H1 (cell line): Measurements from ENCODE around the gene R3HCC1L. TPM values are rescaled to one million over a fixed set of nuclear protein-coding genes. Genes with fewer than 3 reads are reported as not detected.
"Not testable (repeated sequence)": the region's sequence is repeated elsewhere in the genome, so short reads cannot be mapped to it uniquely, and the experiment has no call there.

Experiments
- CTCF ChIA-PET: fragments of 300-600 bp; sonication (Branson Sonifier 250); formaldehyde crosslinking; loops from one replicate; lab custom pipeline; 2021; ENCODE audit not compliant: partially characterized antibody; lab: Charles Lee
- POLR2A ChIA-PET: fragments of 300-600 bp; sonication (Branson Sonifier 250); formaldehyde crosslinking; loops from one replicate; lab custom pipeline; 2021; ENCODE audit warnings: inconsistent platforms; ENCODE audit not compliant: partially characterized antibody; lab: Charles Lee
- DNase-seq, 2 experiments: peaks; one replicate each; pipeline versions ENCODE4 v3.0.0 to v3.0.0-alpha.2; 2010 to 2022; ENCODE audit warnings: low spot score in 2 of 2, low read depth in 1 of 2, mixed read lengths in 1 of 2
- FAIRE-seq: peaks from 2 replicates; lab custom pipeline; 2011; peaks lifted over from hg19 to GRCh38; lab: Jason Lieb, UNC
- H2AFZ ChIP-seq: 2 replicates; pipeline ENCODE4 v1.8.1; 2012; ENCODE audit warnings: low read length, inconsistent platforms
- H2AK5ac ChIP-seq: 2 replicates; pipeline ENCODE4 v1.6.1; 2013; ENCODE audit warnings: low read depth, low read length
- H2BK120ac ChIP-seq: replicated peaks from 2 replicates; pipeline ENCODE3; 2013; ENCODE audit warnings: low read depth, low read length, inconsistent platforms
- H2BK12ac ChIP-seq: 2 replicates; pipeline ENCODE4 v1.6.1; 2013; ENCODE audit warnings: low read depth, low read length
- H2BK15ac ChIP-seq: 2 replicates; pipeline ENCODE4 v1.6.1; 2013; ENCODE audit warnings: low read length
- H2BK20ac ChIP-seq: 2 replicates; pipeline ENCODE4 v1.6.1; 2013; ENCODE audit warnings: low read length
- H2BK5ac ChIP-seq: 2 replicates; pipeline ENCODE4 v1.6.1; 2013; ENCODE audit warnings: low read depth, low read length
- H3K14ac ChIP-seq: 2 replicates; pipeline ENCODE4 v1.6.1; 2013; ENCODE audit warnings: inconsistent platforms; ENCODE audit not compliant: insufficient read length
- H3K18ac ChIP-seq: 2 replicates; pipeline ENCODE4 v1.6.1; 2013; ENCODE audit warnings: low read length; ENCODE audit errors: extremely low read depth
- H3K23ac ChIP-seq: 2 replicates; pipeline ENCODE4 v1.6.1; 2013; ENCODE audit warnings: inconsistent platforms; ENCODE audit not compliant: insufficient read length
- H3K23me2 ChIP-seq: 2 replicates; pipeline ENCODE4 v1.6.1; 2013; ENCODE audit warnings: low read depth, low read length
- H3K27ac ChIP-seq: 2 replicates; pipeline ENCODE4 v1.6.1; 2011; ENCODE audit warnings: low read depth, low read length, inconsistent platforms
- H3K27me3 ChIP-seq, 4 experiments: replicated peaks in 1 of 4; 1 replicate in 1 of 4; 2 replicates in 3 of 4; pipeline versions ENCODE4 v1.6.1 to v1.8.1; 2011 to 2013; ENCODE audit warnings: low read length in 3 of 4, mild to moderate bottlenecking in 3 of 4, inconsistent platforms in 2 of 4, mixed read lengths in 2 of 4, moderate library complexity in 1 of 4; ENCODE audit not compliant: control insufficient read depth in 3 of 4, insufficient read depth in 3 of 4; ENCODE audit errors: extremely low read depth in 1 of 4
- H3K36me3 ChIP-seq, 4 experiments: 2 replicates each; pipeline versions ENCODE4 v1.6.1 to v1.8.1; 2011 to 2013; ENCODE audit warnings: mild to moderate bottlenecking in 4 of 4, low read length in 3 of 4, moderate library complexity in 2 of 4, control low read depth in 1 of 4, inconsistent platforms in 1 of 4; ENCODE audit not compliant: insufficient read depth in 4 of 4, control insufficient read depth in 2 of 4
- H3K4ac ChIP-seq: replicated peaks from 2 replicates; pipeline ENCODE3; 2013; ENCODE audit warnings: low read length, low read depth, mixed read lengths, inconsistent platforms; ENCODE audit not compliant: insufficient read length
- H3K4me1 ChIP-seq, 4 experiments: replicated peaks in 1 of 4; 1 replicate in 1 of 4; 2 replicates in 3 of 4; pipeline versions ENCODE4 v1.6.1 to v1.8.1; 2011 to 2013; ENCODE audit warnings: low read length in 3 of 4, inconsistent platforms in 2 of 4, mixed read lengths in 1 of 4; ENCODE audit not compliant: insufficient read depth in 4 of 4, control insufficient read depth in 3 of 4
- H3K4me2 ChIP-seq, 2 experiments: 2 replicates each; pipeline versions ENCODE4 v1.6.1 to v1.8.1; 2011 to 2013; ENCODE audit warnings: low read depth in 2 of 2, low read length in 2 of 2, control low read depth in 1 of 2, inconsistent platforms in 1 of 2, mild to moderate bottlenecking in 1 of 2; ENCODE audit not compliant: insufficient read depth in 1 of 2
- H3K4me3 ChIP-seq, 4 experiments: fragments of 200-600, 300-600 bp in 1 of 4; sonication (generic), shearing (Covaris generic), sonication (Bioruptor Twin) in 1 of 4; 2 replicates each; pipeline versions ENCODE4 v1.5.1 to v1.8.1; 2011 to 2016; ENCODE audit warnings: low read length in 4 of 4, low read depth in 3 of 4, control low read depth in 2 of 4, inconsistent platforms in 2 of 4, mild to moderate bottlenecking in 2 of 4, mixed read lengths in 1 of 4, moderate library complexity in 1 of 4; ENCODE audit not compliant: insufficient read depth in 2 of 4; ENCODE audit errors: extremely low read depth in 1 of 4
- H3K56ac ChIP-seq: replicated peaks from 2 replicates; pipeline ENCODE3; 2013; ENCODE audit warnings: low read depth, mild to moderate bottlenecking, mixed read lengths, low read length, inconsistent platforms; ENCODE audit not compliant: insufficient read length
- H3K79me1 ChIP-seq: 2 replicates; pipeline ENCODE4 v1.6.1; 2013; ENCODE audit warnings: low read depth, low read length, control low read depth
- H3K79me2 ChIP-seq, 2 experiments: 2 replicates each; pipeline versions ENCODE4 v1.6.1 to v1.8.1; 2012 to 2013; ENCODE audit warnings: low read length in 2 of 2, mild to moderate bottlenecking in 2 of 2, inconsistent platforms in 1 of 2; ENCODE audit not compliant: insufficient read depth in 2 of 2, control insufficient read depth in 1 of 2
- H3K9ac ChIP-seq, 4 experiments: replicated peaks in 1 of 4; 1 replicate in 1 of 4; 2 replicates in 3 of 4; pipeline versions ENCODE4 v1.6.1 to v1.8.1; 2011 to 2013; ENCODE audit warnings: low read depth in 3 of 4, low read length in 3 of 4, control low read depth in 2 of 4, mild to moderate bottlenecking in 2 of 4, moderate library complexity in 2 of 4, inconsistent platforms in 1 of 4; ENCODE audit errors: extremely low read depth in 1 of 4
- H3K9me3 ChIP-seq, 2 experiments: 2 replicates each; pipeline versions ENCODE4 v1.6.1 to v1.8.1; 2012 to 2013; ENCODE audit warnings: mild to moderate bottlenecking in 2 of 2, moderate library complexity in 2 of 2, control low read depth in 1 of 2, inconsistent platforms in 1 of 2, low read depth in 1 of 2, low read length in 1 of 2, mixed read lengths in 1 of 2; ENCODE audit not compliant: insufficient read depth in 2 of 2
- H4K20me1 ChIP-seq, 2 experiments: replicated peaks in 1 of 2; 2 replicates each; pipeline versions ENCODE3 to v1.8.1; 2011 to 2013; ENCODE audit warnings: inconsistent platforms in 2 of 2, low read length in 2 of 2, mild to moderate bottlenecking in 1 of 2; ENCODE audit not compliant: insufficient read depth in 2 of 2, control insufficient read depth in 1 of 2
- H4K5ac ChIP-seq: 2 replicates; pipeline ENCODE4 v1.6.1; 2013; ENCODE audit warnings: low read length, low read depth, mixed read lengths, inconsistent platforms; ENCODE audit not compliant: insufficient read length
- H4K8ac ChIP-seq: 2 replicates; pipeline ENCODE4 v1.8.0; 2013; ENCODE audit warnings: mild to moderate bottlenecking, moderate library complexity, low read length, inconsistent platforms; ENCODE audit not compliant: insufficient read depth; ENCODE audit errors: extremely low read depth
- H4K91ac ChIP-seq: replicated peaks from 2 replicates; pipeline ENCODE3; 2013; ENCODE audit warnings: low read length, mixed read lengths, inconsistent platforms; ENCODE audit not compliant: insufficient read length
- WGBS, 2 experiments: shearing (Covaris generic) in 1 of 2; methylation state at CpG; one replicate each; pipeline versions ENCODE4 v1.1.6 to v1.1.7; 2013 to 2015; ENCODE audit warnings: low lambda C conversion rate in 2 of 2, mixed read lengths in 2 of 2, inconsistent platforms in 1 of 2, low coverage in 1 of 2, missing lambda C conversion rate in 1 of 2; ENCODE audit not compliant: insufficient replicate concordance in 2 of 2, insufficient coverage in 1 of 2, insufficient read length in 1 of 2; ENCODE audit errors: extremely low coverage in 1 of 2, missing lambda C conversion rate in 1 of 2; 5-methylcytosine and 5-hydroxymethylcytosine counted together
- polyA plus RNA-seq, 7 experiments: library from polyadenylated mRNA; depleted of rRNA in 3 of 7; stranded (reverse) in 5 of 7; unstranded in 2 of 7; fragments of >200 nt in 5 of 7; fragments of 200-250 nt in 2 of 7; gene quantifications; 1 replicate in 5 of 7; 2 replicates in 1 of 7; 4 replicates in 1 of 7; pipeline versions ENCODE4 v1.2.1 to v1.2.3, GENCODE V29; 2011 to 2013; ENCODE audit warnings: missing spikeins in 2 of 7, mixed read lengths in 2 of 7
- total RNA-seq: library from RNA; stranded (reverse); fragmentation: NEBNext Ultra II Directional; extraction: Animal tissue kit (Norgen Biotek cat#: 25700); gene quantifications from 2 replicates; pipeline ENCODE4 v1.2.1, GENCODE V29; 2021

Gene R3HCC1L
- total and polyA plus RNA-seq, 2 of the 8 experiments (the other 6 are each of a cell fraction or from before 2014, with no cell fraction given) = 6.9 to 13.9 TPM

GRCh38 chr10:98227713-98228112, 93.3 kb downstream of the R3HCC1L start:
- FAIRE-seq, H3K27me3 ChIP-seq, H2BK5ac ChIP-seq, H2AFZ ChIP-seq, H2AK5ac ChIP-seq, H4K91ac ChIP-seq, DNase-seq, POLR2A ChIA-PET, H3K56ac ChIP-seq, H3K4me2 ChIP-seq, H3K9me3 ChIP-seq, H3K23me2 ChIP-seq, H3K36me3 ChIP-seq, H3K18ac ChIP-seq, H4K20me1 ChIP-seq, H4K8ac ChIP-seq, H3K23ac ChIP-seq, H3K4ac ChIP-seq, H3K79me2 ChIP-seq, H3K27ac ChIP-seq, H2BK20ac ChIP-seq, H3K14ac ChIP-seq, H3K79me1 ChIP-seq, H2BK15ac ChIP-seq, CTCF ChIA-PET, H2BK12ac ChIP-seq, H4K5ac ChIP-seq, H2BK120ac ChIP-seq, H3K4me3 ChIP-seq, H3K9ac ChIP-seq, H3K4me1 ChIP-seq: not testable (repeated sequence)
- WGBS, 2 experiments = 98% methylated on average over 3 of the region's 3 CpGs; no CpG with 5 or more reads in 1 of the 2 experiments

- H3K4me1 ChIP-seq, H2BK20ac ChIP-seq, H3K23ac ChIP-seq, H3K36me3 ChIP-seq, POLR2A ChIA-PET, H2AK5ac ChIP-seq, H3K23me2 ChIP-seq, H3K18ac ChIP-seq, H3K4ac ChIP-seq, H4K20me1 ChIP-seq, H2BK12ac ChIP-seq, H3K14ac ChIP-seq, H3K27ac ChIP-seq, DNase-seq, H3K4me3 ChIP-seq, H3K79me2 ChIP-seq, H4K91ac ChIP-seq, H4K8ac ChIP-seq, H3K9me3 ChIP-seq, H3K56ac ChIP-seq, H3K27me3 ChIP-seq, H2BK5ac ChIP-seq, H2AFZ ChIP-seq, H3K4me2 ChIP-seq, CTCF ChIA-PET, H4K5ac ChIP-seq, FAIRE-seq, H2BK15ac ChIP-seq, H3K9ac ChIP-seq, H3K79me1 ChIP-seq, H2BK120ac ChIP-seq: not testable (repeated sequence)
- WGBS, 2 experiments = 90% methylated on average over 1 of the region's 1 CpG; no CpG with 5 or more reads in 1 of the 2 experiments
Observed at GRCh38 chr10:98228266-98228665, 93.8 kb downstream of the R3HCC1L start.
